CD14-positive monocyte (primary cell): ENCODE data around the gene TFAP2E. TPM values are rescaled to one million over a fixed set of nuclear protein-coding genes. Genes with fewer than 3 reads are reported as not detected.

Experiments
- DNase-seq, 3 donors: peaks; one replicate each; pipeline ENCODE4 v3.0.0-alpha.2; 2011 to 2022
- H2AFZ ChIP-seq: 2 replicates; pipeline ENCODE4 v1.6.0; 2012; ENCODE audit warnings: mild to moderate bottlenecking, low read depth, low read length, inconsistent platforms; ENCODE audit not compliant: insufficient read depth, poor library complexity, severe bottlenecking
- H3K27ac ChIP-seq, 2 donors: 1 replicate in 1 of 2; 2 replicates in 1 of 2; pipeline ENCODE4 v1.5.1; 2012 to 2013; ENCODE audit warnings: low read length in 2 of 2, control low read depth in 1 of 2, inconsistent platforms in 1 of 2, low read depth in 1 of 2, mild to moderate bottlenecking in 1 of 2
- H3K27me3 ChIP-seq, 2 donors: one replicate each; pipeline versions ENCODE4 v1.6.0 to v1.6.1; 2011 to 2013; ENCODE audit warnings: low read length in 2 of 2; ENCODE audit not compliant: control insufficient read depth in 2 of 2, insufficient read depth in 2 of 2
- H3K36me3 ChIP-seq, 2 donors: replicated peaks in 1 of 2; 1 replicate in 1 of 2; 2 replicates in 1 of 2; pipeline versions ENCODE4 v1.5.1 to v1.6.1; 2012 to 2013; ENCODE audit warnings: low read length in 2 of 2, control low read depth in 1 of 2, inconsistent platforms in 1 of 2, mild to moderate bottlenecking in 1 of 2; ENCODE audit not compliant: insufficient read depth in 2 of 2, control insufficient read depth in 1 of 2
- H3K4me1 ChIP-seq, 2 donors: 1 replicate in 1 of 2; 2 replicates in 1 of 2; pipeline versions ENCODE4 v1.5.1 to v1.6.1; 2012 to 2013; ENCODE audit warnings: low read length in 2 of 2, control low read depth in 1 of 2, inconsistent platforms in 1 of 2, mild to moderate bottlenecking in 1 of 2, moderate library complexity in 1 of 2; ENCODE audit not compliant: insufficient read depth in 2 of 2, control insufficient read depth in 1 of 2
- H3K4me2 ChIP-seq: replicated peaks from 2 replicates; pipeline ENCODE3; 2012; ENCODE audit warnings: low read length, moderate library complexity, mild to moderate bottlenecking; ENCODE audit not compliant: poor library complexity, severe bottlenecking; ENCODE audit errors: extremely low read depth
- H3K4me3 ChIP-seq, 3 experiments: fragments of 200-600 bp in 1 of 3; sonication (generic) in 1 of 3; replicated peaks in 1 of 3; 1 replicate in 2 of 3; 2 replicates in 1 of 3; pipeline ENCODE4 v1.5.1; 2011 to 2013; ENCODE audit warnings: low read length in 3 of 3, mild to moderate bottlenecking in 3 of 3, control low read depth in 2 of 3, low read depth in 2 of 3, inconsistent platforms in 1 of 3, moderate library complexity in 1 of 3
- H3K79me2 ChIP-seq: 2 replicates; pipeline ENCODE4 v1.6.0; 2012; ENCODE audit warnings: mild to moderate bottlenecking, control low read depth, inconsistent platforms, low read length, moderate library complexity; ENCODE audit not compliant: insufficient read depth
- H3K9ac ChIP-seq: 2 replicates; pipeline ENCODE4 v1.6.0; 2017; ENCODE audit warnings: low read length, mild to moderate bottlenecking; ENCODE audit not compliant: insufficient read depth, poor library complexity, severe bottlenecking
- H3K9me3 ChIP-seq, 2 donors: replicated peaks in 1 of 2; 1 replicate in 1 of 2; 2 replicates in 1 of 2; pipeline versions ENCODE4 v1.5.1 to v1.6.1; 2012 to 2013; ENCODE audit warnings: low read length in 2 of 2, control low read depth in 1 of 2; ENCODE audit not compliant: control insufficient read depth in 1 of 2, insufficient read depth in 1 of 2
- H4K20me1 ChIP-seq: 2 replicates; pipeline ENCODE4 v1.6.0; 2012; ENCODE audit warnings: mild to moderate bottlenecking, low read length, control low read depth, moderate library complexity; ENCODE audit not compliant: insufficient read depth
- H3K27ac Mint-ChIP-seq, 7 donors: one replicate each; pipeline ENCODE4 v1.8.0; 2020; ENCODE audit warnings: mild to moderate bottlenecking in 7 of 7, mixed read lengths in 7 of 7, moderate library complexity in 6 of 7, inconsistent platforms in 2 of 7
- H3K27me3 Mint-ChIP-seq, 3 donors: one replicate each; pipeline ENCODE4 v1.8.0; 2021 to 2022; ENCODE audit warnings: low read depth in 3 of 3, mild to moderate bottlenecking in 3 of 3, mixed read lengths in 3 of 3, moderate library complexity in 3 of 3, inconsistent platforms in 1 of 3
- H3K36me3 Mint-ChIP-seq, 2 donors: one replicate each; pipeline ENCODE4 v1.8.0; 2020; ENCODE audit warnings: mixed read lengths in 2 of 2, inconsistent platforms in 1 of 2, mild to moderate bottlenecking in 1 of 2
- H3K4me1 Mint-ChIP-seq: one replicate; pipeline ENCODE4 v1.8.0; 2020; ENCODE audit warnings: mild to moderate bottlenecking, mixed read lengths
- H3K4me3 Mint-ChIP-seq, 2 donors: one replicate each; pipeline ENCODE4 v1.8.0; 2020; ENCODE audit warnings: mild to moderate bottlenecking in 2 of 2, mixed read lengths in 2 of 2, moderate library complexity in 1 of 2
- H3K9me3 Mint-ChIP-seq, 7 donors: one replicate each; pipeline ENCODE4 v1.8.0; 2020 to 2022; ENCODE audit warnings: mixed read lengths in 7 of 7, mild to moderate bottlenecking in 6 of 7, moderate library complexity in 6 of 7, inconsistent platforms in 2 of 7
- WGBS: methylation state at CpG from one replicate; pipeline ENCODE4 v1.1.5; 2013; ENCODE audit warnings: missing lambda C conversion rate; ENCODE audit not compliant: insufficient coverage; 5-methylcytosine and 5-hydroxymethylcytosine counted together
- intact Hi-C, 2 donors: fragments of 100-400 bp; cut with micrococcal nuclease; formaldehyde crosslinking; loops; one replicate each; pipeline versions ENCODE4 v1.15.0 to v1.15.1; 2023
- polyA plus RNA-seq, 3 donors: library from polyadenylated mRNA; depleted of rRNA in 1 of 3; unstranded in 2 of 3; stranded (reverse) in 1 of 3; fragments of 300-500 nt in 2 of 3; fragments of >200 nt in 1 of 3; fragmentation: Illumina TruSeq in 2 of 3; gene quantifications; 1 replicate in 2 of 3; 2 replicates in 1 of 3; pipeline ENCODE4 v1.2.3, GENCODE V29; 2012 to 2021
- TF ChIP-seq, protein P1 (sequence below): fragments of 200-600 bp; IDR thresholded peaks from one replicate; pipeline ENCODE4 v1.8.0; 2022; ENCODE audit warnings: antibody characterized with exemption, mild to moderate bottlenecking

TFAP2E gene
- polyA plus RNA-seq, 3 donors: 0.77 to 4.5 (median 1.5) TPM

- WGBS: no CpG with 5 or more reads among the region's 1 CpG
- peak overlapping the region; percentile 7 to 60 (median 28) for H3K4me3 ChIP-seq
- intact Hi-C loops: loop anchor here in 1 of 2 donors (5.0 kb wide), 1 partner anchor 80 kb away; the partner anchor contains the start of gene C1orf216
Observed at GRCh38 chr1:35637401-35637809, 64.3 kb downstream of the TFAP2E start.

GRCh38 chr1:35640380-35641232 is 67.5 kb downstream of the TFAP2E start:
- Mint-ChIP-seq H3K36me3 (peaks cover 6 to 7% of the 10 kb centered on the region in 2 donors), H3K27me3 (peaks cover 4 to 19% (median 5%) of the 10 kb centered on the region in 3 donors), H3K4me1 (peaks cover 30% of the 10 kb centered on the region), H3K4me3 (peak overlapping the region; percentile 99), H3K27ac (peak overlapping the region; percentile 93 to 99 (median 98)), H3K9me3 (peaks cover 0 to 2% (median 0%) of the 10 kb centered on the region in 7 donors)
- 22% methylated on average over 19 of the region's 29 CpGs for WGBS
- Histone ChIP-seq H3K4me1 (peaks cover 25 to 35% of the 10 kb centered on the region in 2 donors), H3K4me2 (peak overlapping the region; percentile 85), H4K20me1 (no peaks in the 10 kb centered on the region), H3K9ac (peak overlapping the region; percentile 90), H3K4me3 (peak overlapping the region; percentile 67 to 98 (median 92)), H2AFZ (peak overlapping the region; percentile 87), H3K79me2 (peaks cover 61% of the 10 kb centered on the region), H3K9me3 (no peaks in the 10 kb centered on the region), H3K27me3 (peaks cover 9 to 12% of the 10 kb centered on the region in 2 donors), H3K36me3 (peaks cover 7 to 8% of the 10 kb centered on the region in 2 donors), H3K27ac (peak overlapping the region; percentile 79 to 89)
- TF ChIP-seq, protein P1, sequence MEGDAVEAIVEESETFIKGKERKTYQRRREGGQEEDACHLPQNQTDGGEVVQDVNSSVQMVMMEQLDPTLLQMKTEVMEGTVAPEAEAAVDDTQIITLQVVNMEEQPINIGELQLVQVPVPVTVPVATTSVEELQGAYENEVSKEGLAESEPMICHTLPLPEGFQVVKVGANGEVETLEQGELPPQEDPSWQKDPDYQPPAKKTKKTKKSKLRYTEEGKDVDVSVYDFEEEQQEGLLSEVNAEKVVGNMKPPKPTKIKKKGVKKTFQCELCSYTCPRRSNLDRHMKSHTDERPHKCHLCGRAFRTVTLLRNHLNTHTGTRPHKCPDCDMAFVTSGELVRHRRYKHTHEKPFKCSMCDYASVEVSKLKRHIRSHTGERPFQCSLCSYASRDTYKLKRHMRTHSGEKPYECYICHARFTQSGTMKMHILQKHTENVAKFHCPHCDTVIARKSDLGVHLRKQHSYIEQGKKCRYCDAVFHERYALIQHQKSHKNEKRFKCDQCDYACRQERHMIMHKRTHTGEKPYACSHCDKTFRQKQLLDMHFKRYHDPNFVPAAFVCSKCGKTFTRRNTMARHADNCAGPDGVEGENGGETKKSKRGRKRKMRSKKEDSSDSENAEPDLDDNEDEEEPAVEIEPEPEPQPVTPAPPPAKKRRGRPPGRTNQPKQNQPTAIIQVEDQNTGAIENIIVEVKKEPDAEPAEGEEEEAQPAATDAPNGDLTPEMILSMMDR: no peak
- intact Hi-C loops: loop anchor here in 1 of 2 donors (10.0 kb wide), 1 partner anchor 66 kb away; the partner anchor contains the start of gene TFAP2E
- no peak for DNase-seq

More at GRCh38 chr1:35637401-35637809, 64.3 kb downstream of the TFAP2E start:
- no peak overlapping the region for H2AFZ ChIP-seq
- peak overlapping the region; percentile 83 to 90 (median 86) for H3K27ac Mint-ChIP-seq
- peaks cover 31 to 40% of the 10 kb centered on the region in 2 donors for H3K36me3 ChIP-seq
- H3K27ac ChIP-seq: peak overlapping the region in 1 of 2 donors; percentile 82
- H3K4me1 ChIP-seq: peaks cover 22 to 31% of the 10 kb centered on the region in 2 donors
- DNase-seq: peak; percentile 25 to 62 (median 60)
- H3K4me3 Mint-ChIP-seq: peak overlapping the region in 1 of 2 donors; percentile 62
- H3K27me3 Mint-ChIP-seq: peaks cover 0 to 3% (median 0%) of the 10 kb centered on the region in 3 donors
- peak overlapping the region; percentile 45 for H3K9ac ChIP-seq
- H3K9me3 Mint-ChIP-seq: peaks cover 0 to 2% (median 0%) of the 10 kb centered on the region in 7 donors
- H3K79me2 ChIP-seq: peaks cover 81% of the 10 kb centered on the region
- no peaks in the 10 kb centered on the region for H3K27me3 ChIP-seq
- peaks cover 27% of the 10 kb centered on the region for H3K4me1 Mint-ChIP-seq
- peaks cover 23 to 34% of the 10 kb centered on the region in 2 donors for H3K36me3 Mint-ChIP-seq
- TF ChIP-seq, protein P1: no peak
- H4K20me1 ChIP-seq: peaks cover 7% of the 10 kb centered on the region
- no peaks in the 10 kb centered on the region for H3K9me3 ChIP-seq
- peak overlapping the region; percentile 71 for H3K4me2 ChIP-seq
